Upper lobe of left lung (tissue), 6 donors: Measurements from ENCODE around the gene LEP. TPM values are rescaled to one million over a fixed set of nuclear protein-coding genes. Genes with fewer than 3 reads are reported as not detected.
A peak's percentile ranks its signal among the peaks of the same experiment; 100 is the strongest.
"Not testable (repeated sequence)": the region's sequence is repeated elsewhere in the genome, so short reads cannot be mapped to it uniquely, and the experiment has no call there.

Experiments used
- ATAC-seq, 2 donors: fragments of 200-7000 bp; cut with Tn5 transposase; one replicate each; pipeline ENCODE4 v1.9.1; 2022; ENCODE audit warnings: mild to moderate bottlenecking in 2 of 2, moderate library complexity in 2 of 2; ENCODE audit not compliant: low FRiP score in 2 of 2
- DNase-seq, 2 donors: peaks; one replicate each; pipeline ENCODE4 v3.0.0-alpha.2; 2019 to 2020
- H3K27ac ChIP-seq, 4 donors: fragments of 200-600 bp; sonication (generic); one replicate each; pipeline ENCODE4 v1.5.1; 2016 to 2019
- H3K27me3 ChIP-seq, 4 donors: fragments of 200-600 bp; sonication (generic); one replicate each; pipeline ENCODE4 v1.5.1; 2017 to 2019
- H3K36me3 ChIP-seq, 4 donors: fragments of 200-600 bp; sonication (generic); one replicate each; pipeline ENCODE4 v1.5.1; 2016 to 2019
- H3K4me1 ChIP-seq, 4 donors: fragments of 200-600 bp; sonication (generic); one replicate each; pipeline ENCODE4 v1.5.1; 2018 to 2019
- H3K4me3 ChIP-seq, 4 donors: fragments of 200-600 bp; sonication (generic); one replicate each; pipeline ENCODE4 v1.5.1; 2017 to 2019; ENCODE audit warnings: mild to moderate bottlenecking in 2 of 4, moderate library complexity in 1 of 4
- H3K9me3 ChIP-seq, 4 donors: fragments of 200-600 bp; sonication (generic); one replicate each; pipeline ENCODE4 v1.5.1; 2018 to 2019
- CTCF ChIP-seq, 6 experiments: fragments of 450-650 bp in 4 of 6; fragments of 200-600 bp in 2 of 6; sonication (generic) in 2 of 6; IDR thresholded peaks; one replicate each; pipeline ENCODE4 v1.5.1; 2016 to 2019; ENCODE audit warnings: antibody characterized with exemption in 6 of 6
- EP300 ChIP-seq, 4 donors: sonication (generic); formaldehyde crosslinking; IDR thresholded peaks; one replicate each; pipeline ENCODE4 v1.5.1; 2017; ENCODE audit warnings: antibody characterized with exemption in 4 of 4, control low read depth in 2 of 4
- POLR2A ChIP-seq, 4 donors: fragments of 450-650 bp; IDR thresholded peaks; one replicate each; pipeline ENCODE4 v1.5.1; 2016 to 2017; ENCODE audit warnings: antibody characterized with exemption in 4 of 4, mild to moderate bottlenecking in 2 of 4
- POLR2AphosphoS5 ChIP-seq, 2 donors: sonication (generic); formaldehyde crosslinking; IDR thresholded peaks; one replicate each; pipeline ENCODE4 v1.5.1; 2017; ENCODE audit warnings: antibody characterized with exemption in 2 of 2
- WGBS, 2 donors: methylation state at CpG; one replicate each; pipeline ENCODE4 v1.1.5; 2017 to 2018; 5-methylcytosine and 5-hydroxymethylcytosine counted together
- total RNA-seq, 6 donors: library from RNA; depleted of rRNA in 4 of 6; stranded (reverse); fragments of >200 nt in 4 of 6; gene quantifications; one replicate each; pipeline versions ENCODE4 v1.1.0 to v1.2.1, GENCODE V29; 2016 to 2021
- donor health status: DM: no; HTN: no; CAD: no; lungs with moderate emphysema.
- donor health status: DM: no; HTN: yes; CAD: no; lungs with severe emphysema.

The LEP gene
- total RNA-seq, 6 donors from 2014 or later = not detected

- 66 to 82% methylated on average over 6 to 9 of the region's 9 CpGs for WGBS, 2 donors
- H3K27me3 ChIP-seq = no peaks in the 10 kb centered on the region
- H3K4me1 ChIP-seq = peaks cover 0 to 3% (median 0%) of the 10 kb centered on the region in 4 donors
Measured at GRCh38 chr7:128234476-128235026, 6.5 kb upstream of the LEP start.

DNA sequence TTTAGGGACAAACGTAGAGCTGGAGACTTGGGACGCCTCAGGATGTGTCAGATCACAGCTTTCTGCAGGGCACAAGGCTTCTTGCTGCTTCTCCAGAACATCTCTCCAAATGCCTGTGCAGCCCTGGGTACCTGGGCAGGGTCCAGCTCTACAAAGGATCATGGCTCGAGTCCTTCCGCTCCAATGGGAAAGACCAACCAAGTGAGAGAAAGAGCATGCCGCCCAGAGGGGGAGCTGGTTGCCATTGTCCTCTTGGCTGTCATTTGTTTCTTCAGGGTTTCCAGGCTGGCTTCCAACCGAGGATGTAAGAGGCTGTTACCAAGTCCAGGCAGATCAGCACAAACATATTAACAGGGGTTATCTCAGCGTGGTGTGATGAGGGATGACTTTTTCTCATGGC is 5.6 kb upstream of the LEP start:
- peaks cover 0 to 3% (median under 1%) of the 10 kb centered on the region in 4 donors for H3K27me3 ChIP-seq
- WGBS, 2 donors = 71 to 75% methylated on average over 7 of the region's 7 CpGs
- peaks cover 0 to 3% (median 0%) of the 10 kb centered on the region in 4 donors for H3K4me1 ChIP-seq
- H3K4me3 ChIP-seq = no peak overlapping the region
- TF ChIP-seq POLR2AphosphoS5 (IDR thresholded peaks at IDR 0.05) (no peak), EP300 (IDR thresholded peaks at IDR 0.05) (no peak), CTCF (IDR thresholded peaks at IDR 0.05) (no peak), POLR2A (IDR thresholded peaks at IDR 0.05) (no peak)
- no peaks in the 10 kb centered on the region for H3K36me3 ChIP-seq
- H3K9me3 ChIP-seq = peaks cover 8 to 18% (median 15%) of the 10 kb centered on the region in 4 donors
- DNase-seq = no peak
- no peak for ATAC-seq
- no peak overlapping the region for H3K27ac ChIP-seq

More at GRCh38 chr7:128234476-128235026, 6.5 kb upstream of the LEP start:
- no peak for DNase-seq
- Histone ChIP-seq H3K9me3 (peaks cover 6 to 11% (median 8%) of the 10 kb centered on the region in 4 donors), H3K27ac (no peak overlapping the region), H3K36me3 (no peaks in the 10 kb centered on the region), H3K4me3 (no peak overlapping the region)
- TF ChIP-seq POLR2AphosphoS5 (IDR thresholded peaks at IDR 0.05) = no peak
- TF ChIP-seq POLR2A (IDR thresholded peaks at IDR 0.05) = no peak
- no peak for TF ChIP-seq EP300 (IDR thresholded peaks at IDR 0.05)
- no peak for TF ChIP-seq CTCF (IDR thresholded peaks at IDR 0.05)
- peak in 1 of 2 donors; percentile 20 for ATAC-seq

DNA sequence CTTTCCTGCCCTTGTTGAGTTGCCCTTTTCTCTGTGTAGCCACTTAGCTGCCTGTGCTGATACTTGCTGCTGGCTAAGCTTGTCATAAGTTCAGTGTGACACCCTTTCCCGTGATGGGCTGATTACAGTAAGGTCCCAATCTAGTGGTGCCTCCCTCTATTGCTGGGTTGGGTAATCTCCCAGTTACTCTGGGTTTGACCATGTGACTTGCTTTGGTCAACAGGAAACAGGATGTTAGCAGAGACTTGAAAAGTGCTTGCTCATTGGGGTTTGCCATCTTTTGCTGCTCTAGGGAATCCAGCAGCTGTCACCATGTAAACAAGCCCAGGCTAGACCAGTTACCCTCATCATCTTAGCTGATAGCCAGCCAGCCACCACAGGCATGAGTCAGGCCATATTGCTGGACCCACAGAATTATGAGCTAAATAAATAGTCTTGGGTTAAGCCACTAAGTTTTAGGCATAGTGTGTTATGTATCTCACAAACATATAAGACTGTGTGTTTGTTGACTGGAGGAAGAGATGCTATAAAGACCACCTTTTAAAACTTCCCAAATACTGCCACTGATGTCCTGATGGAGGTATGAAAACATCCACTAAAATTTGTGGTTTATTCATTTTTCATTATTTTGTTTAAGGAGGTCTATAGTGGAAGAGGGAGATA is 4.0 kb upstream of the LEP start:
- peak in 1 of 2 donors; percentile 66 for DNase-seq
- WGBS, 2 donors = 20 to 27% methylated on average over 1 of the region's 1 CpG
- peak overlapping the region; percentile 57 to 78 (median 66) for H3K27ac ChIP-seq
- H3K9me3 ChIP-seq = peaks cover 8 to 18% (median 16%) of the 10 kb centered on the region in 4 donors
- peak; percentile 73 to 76 for ATAC-seq
- H3K4me3 ChIP-seq = no peak overlapping the region
- H3K4me1 ChIP-seq = peaks cover 0 to 5% (median 3%) of the 10 kb centered on the region in 4 donors
- H3K36me3 ChIP-seq = no peaks in the 10 kb centered on the region
- peak in 1 of 4 donors; percentile 56 for TF ChIP-seq POLR2A (IDR thresholded peaks at IDR 0.05)
- TF ChIP-seq CTCF (IDR thresholded peaks at IDR 0.05) = no peak
- peak; percentile 53 to 70 for TF ChIP-seq POLR2AphosphoS5 (IDR thresholded peaks at IDR 0.05)
- peaks cover 0 to 13% (median 6%) of the 10 kb centered on the region in 4 donors for H3K27me3 ChIP-seq

- not testable (repeated sequence) for H3K36me3 ChIP-seq, ATAC-seq, DNase-seq, H3K27ac ChIP-seq, H3K4me3 ChIP-seq, H3K4me1 ChIP-seq
- peaks cover 8 to 18% (median 16%) of the 10 kb centered on the region in 4 donors for H3K9me3 ChIP-seq
- 77 to 83% methylated on average over 7 of the region's 7 CpGs for WGBS, 2 donors
- H3K27me3 ChIP-seq = peaks cover 0 to 13% (median 6%) of the 10 kb centered on the region in 4 donors
Measured at GRCh38 chr7:128239146-128239545, 1.9 kb upstream of the LEP start.

DNA sequence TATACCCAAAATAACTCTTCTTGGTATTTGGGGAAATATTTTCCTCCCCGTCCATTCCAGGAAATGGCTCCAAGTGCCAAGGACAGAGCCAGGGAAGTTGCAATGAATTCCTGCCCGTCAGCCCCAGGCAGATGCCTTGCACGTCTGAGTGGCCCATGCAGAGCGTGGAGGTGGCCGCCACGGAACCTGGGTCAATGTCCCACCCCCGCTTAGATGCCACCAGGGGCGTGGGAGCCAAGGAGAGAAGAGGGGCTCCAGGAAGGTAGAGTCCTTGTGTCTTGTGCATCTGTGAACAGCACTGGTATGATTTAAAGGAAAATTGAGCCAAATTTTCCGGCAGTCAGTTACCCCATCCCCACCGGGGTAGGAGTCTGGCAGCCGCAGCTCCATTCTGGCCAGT is 1.6 kb downstream of the LEP start:
- H3K36me3 ChIP-seq = no peaks in the 10 kb centered on the region
- peaks cover 8 to 18% (median 16%) of the 10 kb centered on the region in 4 donors for H3K9me3 ChIP-seq
- H3K4me1 ChIP-seq = peaks cover 0 to 5% (median 2%) of the 10 kb centered on the region in 4 donors
- H3K4me3 ChIP-seq = no peak overlapping the region
- H3K27me3 ChIP-seq = peaks cover 0 to 13% (median 6%) of the 10 kb centered on the region in 4 donors
- no peak for TF ChIP-seq POLR2AphosphoS5 (IDR thresholded peaks at IDR 0.05)
- TF ChIP-seq POLR2A (IDR thresholded peaks at IDR 0.05) = no peak
- no peak for TF ChIP-seq EP300 (IDR thresholded peaks at IDR 0.05)
- no peak for TF ChIP-seq CTCF (IDR thresholded peaks at IDR 0.05)
- DNase-seq (peak in 1 of 2 donors; percentile 29), ATAC-seq (no peak)
- no peak overlapping the region for H3K27ac ChIP-seq
- WGBS, 2 donors = 86 to 87% methylated on average over 11 of the region's 11 CpGs
